Keratinocyte (primary cell): ENCODE data around the gene RNH1. TPM values are rescaled to one million over a fixed set of nuclear protein-coding genes. Genes with fewer than 3 reads are reported as not detected.

Experiments
- DNase-seq: peaks from one replicate; pipeline ENCODE4 v3.0.0-alpha.2; 2011; ENCODE audit warnings: low read depth, missing footprints, low spot score
- FAIRE-seq: peaks from 2 replicates; lab custom pipeline; 2011; peaks lifted over from hg19 to GRCh38; lab: Jason Lieb, UNC
- H2AFZ ChIP-seq: 2 replicates; pipeline ENCODE4 v1.6.0; 2012; ENCODE audit warnings: low read length, control low read depth, inconsistent platforms; ENCODE audit not compliant: control insufficient read depth
- H3K27ac ChIP-seq: 2 replicates; pipeline ENCODE4 v1.5.1; 2011; ENCODE audit warnings: low read length; ENCODE audit not compliant: control insufficient read depth, insufficient read depth
- H3K27me3 ChIP-seq: 3 replicates; pipeline ENCODE4 v1.6.0; 2011; ENCODE audit warnings: low read length; ENCODE audit not compliant: control insufficient read depth, insufficient read depth; ENCODE audit errors: extremely low read depth
- H3K36me3 ChIP-seq, 2 experiments: 2 replicates in 1 of 2; 3 replicates in 1 of 2; pipeline ENCODE4 v1.5.1; 2011; ENCODE audit warnings: low read length in 2 of 2, mild to moderate bottlenecking in 1 of 2; ENCODE audit not compliant: control insufficient read depth in 2 of 2, insufficient read depth in 2 of 2; ENCODE audit errors: extremely low read depth in 1 of 2
- H3K4me1 ChIP-seq: 3 replicates; pipeline ENCODE4 v1.5.1; 2011; ENCODE audit warnings: low read length; ENCODE audit not compliant: control insufficient read depth, insufficient read depth; ENCODE audit errors: extremely low read depth
- H3K4me2 ChIP-seq: 3 replicates; pipeline ENCODE4 v1.6.0; 2011; ENCODE audit warnings: low read depth, low read length; ENCODE audit not compliant: control insufficient read depth, insufficient read depth; ENCODE audit errors: extremely low read depth
- H3K4me3 ChIP-seq, 3 experiments: fragments of 200-600 bp in 1 of 3; sonication (generic) in 1 of 3; 2 replicates in 2 of 3; 3 replicates in 1 of 3; pipeline ENCODE4 v1.5.1; 2011 to 2016; ENCODE audit warnings: low read length in 3 of 3, mild to moderate bottlenecking in 3 of 3, control low read depth in 2 of 3, inconsistent platforms in 1 of 3, low read depth in 1 of 3, mixed read lengths in 1 of 3, mixed run types in 1 of 3, moderate library complexity in 1 of 3; ENCODE audit not compliant: control insufficient read depth in 2 of 3, insufficient read depth in 2 of 3; ENCODE audit errors: extremely low read depth in 1 of 3
- H3K79me2 ChIP-seq: 2 replicates; pipeline ENCODE4 v1.6.0; 2012; ENCODE audit warnings: low read length; ENCODE audit not compliant: control insufficient read depth, insufficient read depth
- H3K9ac ChIP-seq: 3 replicates; pipeline ENCODE4 v1.6.0; 2011; ENCODE audit warnings: low read length; ENCODE audit not compliant: control insufficient read depth, insufficient read depth; ENCODE audit errors: extremely low read depth
- H3K9me1 ChIP-seq: 3 replicates; pipeline ENCODE4 v1.6.0; 2011; ENCODE audit warnings: low read length; ENCODE audit not compliant: control insufficient read depth, insufficient read depth; ENCODE audit errors: extremely low read depth
- H3K9me3 ChIP-seq: 2 replicates; pipeline ENCODE4 v1.5.1; 2012; ENCODE audit warnings: low read depth, low read length; ENCODE audit not compliant: control insufficient read depth
- H4K20me1 ChIP-seq: 3 replicates; pipeline ENCODE4 v1.6.0; 2011; ENCODE audit warnings: low read length; ENCODE audit not compliant: control insufficient read depth, insufficient read depth; ENCODE audit errors: extremely low read depth
- CTCF ChIP-seq, 3 experiments: IDR thresholded peaks in 1 of 3; conservative IDR thresholded peaks in 1 of 3; optimal IDR thresholded peaks in 1 of 3; 2 replicates in 2 of 3; 3 replicates in 1 of 3; pipeline versions ENCODE3 to v1.5.1; 2011; ENCODE audit warnings: low read length in 3 of 3, mild to moderate bottlenecking in 3 of 3, moderate library complexity in 2 of 3, control low read depth in 1 of 3, inconsistent platforms in 1 of 3; ENCODE audit not compliant: insufficient read depth in 2 of 3; ENCODE audit errors: extremely low read depth in 1 of 3
- EZH2 ChIP-seq: IDR thresholded peaks from one replicate; pipeline ENCODE4 v1.6.1; 2012; ENCODE audit warnings: inconsistent platforms, mild to moderate bottlenecking, low read length, moderate library complexity
- dilution Hi-C: fragments of 300-500 bp; cut with MboI; formaldehyde crosslinking; loops from one replicate; pipeline ENCODE4 v1.7.0; 2020; ENCODE audit warnings: low sequenced_read_pairs; ENCODE audit not compliant: extremely low pct_ligation_motif_present
- polyA plus RNA-seq, 5 experiments: library from polyadenylated mRNA; depleted of rRNA in 3 of 5; stranded (reverse) in 3 of 5; stranded (forward) in 1 of 5; unstranded in 1 of 5; fragments of >200 nt; gene quantifications; 1 replicate in 1 of 5; 2 replicates in 3 of 5; 3 replicates in 1 of 5; pipeline versions ENCODE4 v1.2.1 to v1.2.3, GENCODE V29; 2011 to 2012; ENCODE audit warnings: missing spikeins in 2 of 5, low read depth in 1 of 5, low replicate concordance in 1 of 5

The RNH1 gene
- polyA plus RNA-seq, 1 donor (not counting 4 experiments of a cell fraction or from before 2014, with no cell fraction given): 92.0 TPM

- dilution Hi-C loops: no loop called here
- FAIRE-seq: no peak
- no peak for DNase-seq
- no peak overlapping the region for H2AFZ ChIP-seq
- no peaks in the 10 kb centered on the region for H3K9me3 ChIP-seq
- no peak overlapping the region for H3K9ac ChIP-seq
- no peaks in the 10 kb centered on the region for H4K20me1 ChIP-seq
- no peak overlapping the region for H3K4me3 ChIP-seq
- H3K79me2 ChIP-seq: no peaks in the 10 kb centered on the region
- no peaks in the 10 kb centered on the region for H3K9me1 ChIP-seq
- H3K4me1 ChIP-seq: no peaks in the 10 kb centered on the region
- H3K27ac ChIP-seq: no peak overlapping the region
- peaks cover 24% of the 10 kb centered on the region for H3K27me3 ChIP-seq
- H3K36me3 ChIP-seq: no peaks in the 10 kb centered on the region
- TF ChIP-seq EZH2: no peak
- no peak for TF ChIP-seq CTCF (optimal IDR thresholded peaks at IDR 0.05 in 1 of 3, IDR thresholded peaks at IDR 0.05 in 1 of 3, conservative IDR thresholded peaks at IDR 0.05 in 1 of 3; ENCODE audit: extremely low read depth in 1 of 3, insufficient read depth in 2 of 3, low read length in 3 of 3)
- H3K4me2 ChIP-seq: no peak overlapping the region
Measured at GRCh38 chr11:551596-551995, 44.6 kb upstream of the RNH1 start.

GRCh38 chr11:551131-551530 is 44.1 kb upstream of the RNH1 start:
- DNase-seq: no peak
- TF ChIP-seq EZH2 (no peak), CTCF (optimal IDR thresholded peaks at IDR 0.05 in 1 of 3, IDR thresholded peaks at IDR 0.05 in 1 of 3, conservative IDR thresholded peaks at IDR 0.05 in 1 of 3; ENCODE audit: extremely low read depth in 1 of 3, insufficient read depth in 2 of 3, low read length in 3 of 3) (no peak)
- no peak overlapping the region for H3K4me3 ChIP-seq
- no peak overlapping the region for H3K9ac ChIP-seq
- H3K4me1 ChIP-seq: no peaks in the 10 kb centered on the region
- no peaks in the 10 kb centered on the region for H3K36me3 ChIP-seq
- dilution Hi-C loops: no loop called here
- H2AFZ ChIP-seq: no peak overlapping the region
- no peaks in the 10 kb centered on the region for H3K79me2 ChIP-seq
- peaks cover 20% of the 10 kb centered on the region for H3K27me3 ChIP-seq
- no peaks in the 10 kb centered on the region for H3K9me1 ChIP-seq
- no peaks in the 10 kb centered on the region for H3K9me3 ChIP-seq
- FAIRE-seq: no peak
- no peaks in the 10 kb centered on the region for H4K20me1 ChIP-seq
- no peak overlapping the region for H3K27ac ChIP-seq
- H3K4me2 ChIP-seq: no peak overlapping the region
